Measurements from ENCODE around the gene FGD6.

- TF ChIP-seq CTCF (conservative IDR thresholded peaks at IDR 0.05; ENCODE audit: low read depth, low read length) = no peak
- TF ChIP-seq EZH2 (IDR thresholded peaks at IDR 0.05; ENCODE audit: low read length, unreplicated experiment) = no peak
These were observed 49.0 kb upstream of the FGD6 start for GRCh38 chr12:95266254-95266653.
